ENCODE measurements around the gene PRR23E. TPM values are rescaled to one million over a fixed set of nuclear protein-coding genes. Genes with fewer than 3 reads are reported as not detected.
A peak's percentile ranks its signal among the peaks of the same experiment; 100 is the strongest.

Gene PRR23E
- total RNA-seq (ENCODE audit: low replicate concordance) = not detected in 2 replicates
- long read RNA-seq = 0 reads

- no peak within 1 kb of the TSS for H3K4me3 Mint-ChIP-seq
- H3K4me1 Mint-ChIP-seq (ENCODE audit: unreplicated experiment) = no peaks in the 10 kb centered on the region
- TF ChIP-seq, protein P1, sequence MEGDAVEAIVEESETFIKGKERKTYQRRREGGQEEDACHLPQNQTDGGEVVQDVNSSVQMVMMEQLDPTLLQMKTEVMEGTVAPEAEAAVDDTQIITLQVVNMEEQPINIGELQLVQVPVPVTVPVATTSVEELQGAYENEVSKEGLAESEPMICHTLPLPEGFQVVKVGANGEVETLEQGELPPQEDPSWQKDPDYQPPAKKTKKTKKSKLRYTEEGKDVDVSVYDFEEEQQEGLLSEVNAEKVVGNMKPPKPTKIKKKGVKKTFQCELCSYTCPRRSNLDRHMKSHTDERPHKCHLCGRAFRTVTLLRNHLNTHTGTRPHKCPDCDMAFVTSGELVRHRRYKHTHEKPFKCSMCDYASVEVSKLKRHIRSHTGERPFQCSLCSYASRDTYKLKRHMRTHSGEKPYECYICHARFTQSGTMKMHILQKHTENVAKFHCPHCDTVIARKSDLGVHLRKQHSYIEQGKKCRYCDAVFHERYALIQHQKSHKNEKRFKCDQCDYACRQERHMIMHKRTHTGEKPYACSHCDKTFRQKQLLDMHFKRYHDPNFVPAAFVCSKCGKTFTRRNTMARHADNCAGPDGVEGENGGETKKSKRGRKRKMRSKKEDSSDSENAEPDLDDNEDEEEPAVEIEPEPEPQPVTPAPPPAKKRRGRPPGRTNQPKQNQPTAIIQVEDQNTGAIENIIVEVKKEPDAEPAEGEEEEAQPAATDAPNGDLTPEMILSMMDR (conservative IDR thresholded peaks at IDR 0.05) = no peak
- peaks cover 9% of the 10 kb centered on the region for H3K9me3 Mint-ChIP-seq
- peak; percentile 55 for DNase-seq (ENCODE audit: extremely low spot score, unreplicated experiment)
- H3K27ac Mint-ChIP-seq = no peak within 1 kb of the TSS
- H3K36me3 Mint-ChIP-seq = no peaks in the 10 kb centered on the region
- peaks cover 28% of the 10 kb centered on the region for H3K27me3 Mint-ChIP-seq
Observed at GRCh38 chr3:127192576-127193232, at the start of gene PRR23E. Gene PRR23E, plus strand, starts transcription at chr3:127193131. Its CDS starts 3,555 bp downstream, at chr3:127196686.

GRCh38 chr3:127143172-127143571 lies 49.8 kb upstream of the PRR23E start:
- H3K4me3 Mint-ChIP-seq = no peak overlapping the region
- DNase-seq (ENCODE audit: extremely low spot score, unreplicated experiment) = no peak
- TF ChIP-seq, protein P1 (conservative IDR thresholded peaks at IDR 0.05) = no peak
- H3K9me3 Mint-ChIP-seq = peaks cover 6% of the 10 kb centered on the region
- H3K36me3 Mint-ChIP-seq = no peaks in the 10 kb centered on the region
- no peak overlapping the region for H3K27ac Mint-ChIP-seq
- no peaks in the 10 kb centered on the region for H3K4me1 Mint-ChIP-seq (ENCODE audit: unreplicated experiment)
- H3K27me3 Mint-ChIP-seq = peaks cover 40% of the 10 kb centered on the region

DNA sequence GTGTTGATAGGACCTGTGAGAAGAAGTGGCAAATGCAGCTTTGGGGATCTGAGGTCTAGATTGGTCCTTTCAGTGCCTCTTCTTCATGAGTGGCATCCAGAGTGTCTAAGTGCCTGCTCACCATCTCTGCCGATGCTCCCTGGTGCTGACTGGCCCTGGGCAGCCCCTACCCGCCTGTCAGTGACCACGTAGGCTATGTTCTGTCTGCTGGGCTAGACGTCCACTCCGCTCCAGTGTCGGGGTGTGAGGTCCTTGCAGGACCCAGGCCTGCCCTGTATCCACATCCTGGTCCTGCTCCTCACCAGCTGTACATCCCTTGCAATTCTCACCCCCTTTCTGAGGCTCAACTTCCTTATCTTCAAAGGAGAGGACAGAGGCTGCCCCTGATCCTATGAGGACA lies 48.3 kb upstream of the PRR23E start:
- Mint-ChIP-seq H3K4me3 (no peak overlapping the region), H3K4me1 (ENCODE audit: unreplicated experiment) (no peaks in the 10 kb centered on the region), H3K9me3 (peaks cover 6% of the 10 kb centered on the region), H3K27ac (no peak overlapping the region), H3K27me3 (peaks cover 36% of the 10 kb centered on the region), H3K36me3 (no peaks in the 10 kb centered on the region)
- TF ChIP-seq, protein P1 (conservative IDR thresholded peaks at IDR 0.05) = no peak
- no peak for DNase-seq (ENCODE audit: extremely low spot score, unreplicated experiment)

GRCh38 chr3:127145266-127145665 lies 47.7 kb upstream of the PRR23E start:
- Mint-ChIP-seq H3K9me3 (peaks cover 6% of the 10 kb centered on the region), H3K4me1 (ENCODE audit: unreplicated experiment) (no peaks in the 10 kb centered on the region), H3K4me3 (no peak overlapping the region), H3K27ac (no peak overlapping the region), H3K36me3 (no peaks in the 10 kb centered on the region), H3K27me3 (peaks cover 38% of the 10 kb centered on the region)
- TF ChIP-seq, protein P1 (conservative IDR thresholded peaks at IDR 0.05) = no peak
- no peak for DNase-seq (ENCODE audit: extremely low spot score, unreplicated experiment)

- no peaks in the 10 kb centered on the region for H3K36me3 Mint-ChIP-seq
- H3K27ac Mint-ChIP-seq = no peak overlapping the region
- DNase-seq (ENCODE audit: extremely low spot score, unreplicated experiment) = no peak
- no peak overlapping the region for H3K4me3 Mint-ChIP-seq
- H3K9me3 Mint-ChIP-seq = peaks cover 6% of the 10 kb centered on the region
- peaks cover 29% of the 10 kb centered on the region for H3K27me3 Mint-ChIP-seq
- TF ChIP-seq, protein P1 (conservative IDR thresholded peaks at IDR 0.05) = no peak
- no peaks in the 10 kb centered on the region for H3K4me1 Mint-ChIP-seq (ENCODE audit: unreplicated experiment)
Observed at GRCh38 chr3:127147291-127147885, 45.5 kb upstream of the PRR23E start.
